OCI-LY1 (cell line): ENCODE measurements around the gene VOPP1.
A peak's percentile ranks its signal among the peaks of the same experiment; 100 is the strongest.
"Not testable (repeated sequence)": the region's sequence is repeated elsewhere in the genome, so short reads cannot be mapped to it uniquely, and the experiment has no call there.

Source experiments
- H2AFZ ChIP-seq: fragments of 200-600 bp; sonication (generic), shearing (Covaris generic); 2 replicates; pipeline ENCODE4 v1.6.0; 2014; ENCODE audit warnings: antibody characterized with exemption, mild to moderate bottlenecking, low read length
- H3F3A ChIP-seq: fragments of 200-600 bp; sonication (generic), shearing (Covaris generic); 2 replicates; pipeline ENCODE4 v1.6.0; 2014; ENCODE audit warnings: mild to moderate bottlenecking, antibody characterized with exemption, low read length, moderate library complexity; ENCODE audit not compliant: insufficient read depth
- H3K27ac ChIP-seq: fragments of 200-600 bp; sonication (generic); 2 replicates; pipeline ENCODE4 v1.5.1; 2014; ENCODE audit warnings: low read length, mixed run types, mild to moderate bottlenecking, low read depth; ENCODE audit not compliant: poor library complexity, severe bottlenecking
- H3K27me3 ChIP-seq: fragments of 200-600 bp; sonication (generic); 2 replicates; pipeline ENCODE4 v1.6.0; 2014; ENCODE audit warnings: antibody characterized with exemption, mild to moderate bottlenecking, low read length, moderate library complexity; ENCODE audit not compliant: insufficient read depth
- H3K36me3 ChIP-seq: fragments of 200-600 bp; sonication (generic); 2 replicates; pipeline ENCODE4 v1.6.1; 2014; ENCODE audit warnings: mild to moderate bottlenecking, antibody characterized with exemption, low read length, moderate library complexity, mixed read lengths; ENCODE audit not compliant: insufficient read depth
- H3K4me1 ChIP-seq: fragments of 200-600 bp; sonication (generic); 2 replicates; pipeline ENCODE4 v1.5.1; 2014; ENCODE audit warnings: mild to moderate bottlenecking, low read length, moderate library complexity; ENCODE audit not compliant: insufficient read depth, severe bottlenecking
- H3K4me2 ChIP-seq: fragments of 200-600 bp; sonication (generic), shearing (Covaris generic); 2 replicates; pipeline ENCODE4 v1.6.1; 2014; ENCODE audit warnings: low read length
- H3K4me3 ChIP-seq: fragments of 200-600 bp; sonication (generic); 2 replicates; pipeline ENCODE4 v1.5.1; 2014; ENCODE audit warnings: low read length, low read depth, mild to moderate bottlenecking, mixed read lengths; ENCODE audit not compliant: poor library complexity, severe bottlenecking
- H3K79me2 ChIP-seq: fragments of 200-600 bp; shearing (Covaris generic); 2 replicates; pipeline ENCODE4 v1.6.1; 2016; ENCODE audit warnings: mixed run types, low read length, mixed read lengths; ENCODE audit not compliant: insufficient read depth
- H3K9ac ChIP-seq: fragments of 200-600 bp; sonication (generic), shearing (Covaris generic); 2 replicates; pipeline ENCODE4 v1.6.1; 2014; ENCODE audit warnings: mild to moderate bottlenecking, low read length, mixed read lengths
- H3K9me2 ChIP-seq: fragments of 200-600 bp; sonication (generic), shearing (Covaris generic); 2 replicates; pipeline ENCODE4 v1.6.1; 2014; ENCODE audit warnings: low read depth, mild to moderate bottlenecking, low read length, mixed read lengths
- H3K9me3 ChIP-seq: fragments of 200-600 bp; shearing (Covaris generic); 2 replicates; pipeline ENCODE4 v1.6.1; 2014; ENCODE audit warnings: low read length, mixed read lengths
- H4K20me1 ChIP-seq: fragments of 200-600 bp; sonication (generic), shearing (Covaris generic); 2 replicates; pipeline ENCODE4 v1.6.0; 2016; ENCODE audit warnings: mild to moderate bottlenecking, low read length; ENCODE audit not compliant: insufficient read depth
- CTCF ChIP-seq: fragments of 200-600 bp; sonication (generic), shearing (Covaris generic); IDR thresholded peaks from 2 replicates; pipeline ENCODE4 v1.5.1; 2017; ENCODE audit warnings: mild to moderate bottlenecking, antibody characterized with exemption, low read length, moderate library complexity, mixed read lengths
- EZH2 ChIP-seq: fragments of 200-600 bp; sonication (generic), shearing (Covaris generic); IDR thresholded peaks from 2 replicates; pipeline ENCODE4 v1.8.0; 2017; ENCODE audit warnings: borderline replicate concordance, mixed run types, mild to moderate bottlenecking, antibody characterized with exemption, low read length, moderate library complexity, mixed read lengths

The VOPP1 gene

GRCh38 chr7:55597944-55598499 is 25.7 kb upstream of the VOPP1 start:
- H3K27me3 ChIP-seq, H3K9ac ChIP-seq, H4K20me1 ChIP-seq, H3K4me3 ChIP-seq, H2AFZ ChIP-seq, H3K9me2 ChIP-seq, H3K36me3 ChIP-seq, H3K27ac ChIP-seq, H3K79me2 ChIP-seq, H3K9me3 ChIP-seq, H3F3A ChIP-seq, H3K4me2 ChIP-seq: not testable (repeated sequence)
- H3K4me1 ChIP-seq: peaks cover 10% of the 10 kb centered on the region
- TF ChIP-seq CTCF: peak; percentile 63

- not testable (repeated sequence) for H4K20me1 ChIP-seq, H3K4me2 ChIP-seq, H3F3A ChIP-seq, H3K9me2 ChIP-seq, H3K36me3 ChIP-seq, H3K4me3 ChIP-seq, H3K79me2 ChIP-seq, H3K9me3 ChIP-seq, H3K27ac ChIP-seq, H3K27me3 ChIP-seq, H2AFZ ChIP-seq, H3K9ac ChIP-seq
- H3K4me1 ChIP-seq: peaks cover 10% of the 10 kb centered on the region
These were observed 25.0 kb upstream of the VOPP1 start for GRCh38 chr7:55597214-55597739.

- Histone ChIP-seq H3K9me2 (no peaks in the 10 kb centered on the region), H3K4me1 (peaks cover 10% of the 10 kb centered on the region), H3K27ac (no peak overlapping the region), H3K4me2 (no peak overlapping the region), H3K27me3 (no peaks in the 10 kb centered on the region), H2AFZ (no peak overlapping the region), H4K20me1 (no peaks in the 10 kb centered on the region), H3F3A (no peaks in the 10 kb centered on the region), H3K36me3 (no peaks in the 10 kb centered on the region), H3K4me3 (no peak overlapping the region), H3K9ac (no peak overlapping the region), H3K79me2 (no peaks in the 10 kb centered on the region), H3K9me3 (no peaks in the 10 kb centered on the region)
- no peak for TF ChIP-seq CTCF
- no peak for TF ChIP-seq EZH2
These were observed 23.2 kb upstream of the VOPP1 start for GRCh38 chr7:55595511-55595910.

GRCh38 chr7:55594870-55595269 is 22.6 kb upstream of the VOPP1 start:
- Histone ChIP-seq H3K36me3 (no peaks in the 10 kb centered on the region), H3F3A (no peaks in the 10 kb centered on the region), H3K4me2 (no peak overlapping the region), H3K4me1 (peaks cover 10% of the 10 kb centered on the region), H3K27me3 (no peaks in the 10 kb centered on the region), H3K4me3 (no peak overlapping the region), H3K9ac (no peak overlapping the region), H2AFZ (no peak overlapping the region), H3K9me2 (no peaks in the 10 kb centered on the region), H4K20me1 (no peaks in the 10 kb centered on the region), H3K27ac (no peak overlapping the region), H3K79me2 (no peaks in the 10 kb centered on the region), H3K9me3 (no peaks in the 10 kb centered on the region)
- TF ChIP-seq EZH2 (no peak), CTCF (no peak)
